ENCODE results near the gene PRSS1.

DNA sequence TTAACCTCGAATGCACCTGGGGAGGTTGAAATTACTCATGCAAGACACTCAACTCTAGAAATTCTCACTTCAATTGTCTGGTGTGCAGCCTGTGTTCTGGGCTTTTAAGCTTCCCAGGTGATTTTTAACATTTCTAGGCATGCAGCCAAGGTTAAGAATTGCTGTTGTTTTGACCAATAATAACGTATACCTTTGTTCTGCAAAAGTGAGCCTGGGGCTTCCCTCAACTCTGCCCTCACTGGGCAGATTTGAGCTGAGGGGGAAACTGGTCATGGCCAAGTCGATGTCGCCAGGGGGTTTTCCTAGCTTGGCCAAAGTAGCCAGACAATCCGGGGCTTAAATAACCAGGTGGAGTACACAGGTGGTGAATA is 22.1 kb downstream of the PRSS1 start:
- TF ChIP-seq, protein P1, sequence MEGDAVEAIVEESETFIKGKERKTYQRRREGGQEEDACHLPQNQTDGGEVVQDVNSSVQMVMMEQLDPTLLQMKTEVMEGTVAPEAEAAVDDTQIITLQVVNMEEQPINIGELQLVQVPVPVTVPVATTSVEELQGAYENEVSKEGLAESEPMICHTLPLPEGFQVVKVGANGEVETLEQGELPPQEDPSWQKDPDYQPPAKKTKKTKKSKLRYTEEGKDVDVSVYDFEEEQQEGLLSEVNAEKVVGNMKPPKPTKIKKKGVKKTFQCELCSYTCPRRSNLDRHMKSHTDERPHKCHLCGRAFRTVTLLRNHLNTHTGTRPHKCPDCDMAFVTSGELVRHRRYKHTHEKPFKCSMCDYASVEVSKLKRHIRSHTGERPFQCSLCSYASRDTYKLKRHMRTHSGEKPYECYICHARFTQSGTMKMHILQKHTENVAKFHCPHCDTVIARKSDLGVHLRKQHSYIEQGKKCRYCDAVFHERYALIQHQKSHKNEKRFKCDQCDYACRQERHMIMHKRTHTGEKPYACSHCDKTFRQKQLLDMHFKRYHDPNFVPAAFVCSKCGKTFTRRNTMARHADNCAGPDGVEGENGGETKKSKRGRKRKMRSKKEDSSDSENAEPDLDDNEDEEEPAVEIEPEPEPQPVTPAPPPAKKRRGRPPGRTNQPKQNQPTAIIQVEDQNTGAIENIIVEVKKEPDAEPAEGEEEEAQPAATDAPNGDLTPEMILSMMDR (IDR thresholded peaks at IDR 0.05; ENCODE audit: insufficient read depth, low read length), result no peak
- TF ChIP-seq, protein P2, sequence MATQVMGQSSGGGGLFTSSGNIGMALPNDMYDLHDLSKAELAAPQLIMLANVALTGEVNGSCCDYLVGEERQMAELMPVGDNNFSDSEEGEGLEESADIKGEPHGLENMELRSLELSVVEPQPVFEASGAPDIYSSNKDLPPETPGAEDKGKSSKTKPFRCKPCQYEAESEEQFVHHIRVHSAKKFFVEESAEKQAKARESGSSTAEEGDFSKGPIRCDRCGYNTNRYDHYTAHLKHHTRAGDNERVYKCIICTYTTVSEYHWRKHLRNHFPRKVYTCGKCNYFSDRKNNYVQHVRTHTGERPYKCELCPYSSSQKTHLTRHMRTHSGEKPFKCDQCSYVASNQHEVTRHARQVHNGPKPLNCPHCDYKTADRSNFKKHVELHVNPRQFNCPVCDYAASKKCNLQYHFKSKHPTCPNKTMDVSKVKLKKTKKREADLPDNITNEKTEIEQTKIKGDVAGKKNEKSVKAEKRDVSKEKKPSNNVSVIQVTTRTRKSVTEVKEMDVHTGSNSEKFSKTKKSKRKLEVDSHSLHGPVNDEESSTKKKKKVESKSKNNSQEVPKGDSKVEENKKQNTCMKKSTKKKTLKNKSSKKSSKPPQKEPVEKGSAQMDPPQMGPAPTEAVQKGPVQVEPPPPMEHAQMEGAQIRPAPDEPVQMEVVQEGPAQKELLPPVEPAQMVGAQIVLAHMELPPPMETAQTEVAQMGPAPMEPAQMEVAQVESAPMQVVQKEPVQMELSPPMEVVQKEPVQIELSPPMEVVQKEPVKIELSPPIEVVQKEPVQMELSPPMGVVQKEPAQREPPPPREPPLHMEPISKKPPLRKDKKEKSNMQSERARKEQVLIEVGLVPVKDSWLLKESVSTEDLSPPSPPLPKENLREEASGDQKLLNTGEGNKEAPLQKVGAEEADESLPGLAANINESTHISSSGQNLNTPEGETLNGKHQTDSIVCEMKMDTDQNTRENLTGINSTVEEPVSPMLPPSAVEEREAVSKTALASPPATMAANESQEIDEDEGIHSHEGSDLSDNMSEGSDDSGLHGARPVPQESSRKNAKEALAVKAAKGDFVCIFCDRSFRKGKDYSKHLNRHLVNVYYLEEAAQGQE (IDR thresholded peaks at IDR 0.05; ENCODE audit: insufficient replicate concordance, low read depth), result no peak
- no peak for TF ChIP-seq POLR2AphosphoS5 (IDR thresholded peaks at IDR 0.05; ENCODE audit: low read depth)

Measured in HL-60 (cell line).